ENCODE measurements around the gene DDX31.

DDX31 gene

DNA sequence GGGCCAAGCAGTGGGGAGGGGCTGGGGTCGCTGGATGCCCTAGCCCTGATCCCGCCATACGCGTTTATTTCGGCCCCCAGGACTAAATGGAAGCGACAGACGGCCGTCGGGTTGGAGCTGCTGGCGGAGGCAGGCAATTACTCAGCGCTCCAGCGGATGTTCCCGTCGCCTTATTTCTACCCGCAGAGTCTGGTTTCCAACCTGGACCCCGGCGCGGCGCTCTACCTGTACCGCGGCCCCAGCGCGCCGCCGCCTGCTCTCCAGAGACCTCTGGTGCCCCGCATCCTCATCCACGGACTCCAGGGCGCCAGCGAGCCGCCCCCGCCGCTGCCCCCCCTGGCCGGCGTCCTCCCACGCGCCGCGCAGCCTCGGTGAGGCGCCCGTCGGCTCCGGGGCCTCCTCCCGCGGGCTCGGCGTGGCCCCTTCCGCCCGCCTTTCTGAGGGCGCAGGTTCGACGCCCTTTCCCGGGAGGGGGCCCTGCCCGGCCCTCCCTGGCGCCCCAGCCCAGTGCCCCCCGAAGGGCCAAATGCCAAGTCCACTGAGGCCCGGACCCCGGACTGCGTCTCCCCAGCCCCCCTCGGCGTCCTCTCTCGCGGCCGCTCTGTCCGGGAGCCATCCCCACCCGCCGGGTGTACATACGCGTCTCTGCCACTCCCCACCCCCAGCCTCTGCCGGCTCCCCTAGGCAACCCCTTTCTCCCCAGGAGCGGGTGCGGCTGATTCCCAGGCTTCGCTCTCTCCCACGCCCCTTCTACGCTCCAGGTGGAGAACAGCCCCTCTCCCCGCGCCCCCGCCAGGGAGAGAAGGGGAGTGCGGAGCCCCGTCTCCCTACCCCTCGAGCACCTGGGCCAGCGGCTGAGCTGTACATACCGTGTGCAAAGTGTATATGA lies 80.4 kb downstream of the DDX31 start:
- Histone ChIP-seq H3K4me1 (ENCODE audit: control insufficient read depth, insufficient read depth, low read length) (no peaks in the 10 kb centered on the region), H3K27me3 (ENCODE audit: control insufficient read depth, insufficient read depth, low read length) (peaks cover 48% of the 10 kb centered on the region), H3K27ac (ENCODE audit: low read depth, low read length) (no peak overlapping the region), H3K9ac (ENCODE audit: low read length) (no peak overlapping the region), H3K36me3 (ENCODE audit: control insufficient read depth, insufficient read depth, low read length) (no peaks in the 10 kb centered on the region), H3K4me3 (ENCODE audit: low read length) (no peak overlapping the region)

DNA sequence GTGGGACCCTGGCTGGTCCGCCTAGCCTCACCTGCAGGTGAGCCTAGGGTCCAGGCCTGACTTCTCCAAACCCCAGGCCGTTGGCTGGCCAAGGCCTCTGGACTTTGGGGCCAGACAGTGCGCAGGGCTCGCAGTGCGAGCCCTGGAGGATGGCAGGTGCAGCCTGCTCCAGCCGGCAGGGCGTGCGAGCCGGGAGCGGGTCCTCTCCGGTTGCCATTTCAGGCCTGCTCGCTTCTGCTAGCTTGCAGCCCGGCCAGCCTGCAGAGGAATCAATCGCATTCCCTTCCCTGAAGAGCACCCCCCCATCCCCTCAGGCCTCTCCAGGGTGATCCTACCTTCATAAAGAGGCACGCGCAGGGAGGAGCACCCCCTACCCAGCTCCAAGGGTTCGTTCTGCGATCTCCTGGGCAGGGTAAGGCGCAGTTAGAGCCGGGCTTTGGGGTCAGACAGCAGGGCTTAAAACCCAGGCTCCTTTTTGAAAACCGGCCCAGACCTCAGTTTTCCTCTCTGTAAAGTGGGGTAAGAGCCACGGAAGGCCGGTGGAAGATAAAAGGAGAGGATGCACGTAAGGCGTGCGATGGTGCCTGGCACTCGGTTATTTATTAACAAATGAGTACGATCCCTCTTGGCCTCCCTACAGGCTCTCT lies 81.2 kb downstream of the DDX31 start:
- H3K9ac ChIP-seq (ENCODE audit: low read length): no peak overlapping the region
- H3K36me3 ChIP-seq (ENCODE audit: control insufficient read depth, insufficient read depth, low read length): no peaks in the 10 kb centered on the region
- H3K4me3 ChIP-seq (ENCODE audit: low read length): no peak overlapping the region
- peaks cover 54% of the 10 kb centered on the region for H3K27me3 ChIP-seq (ENCODE audit: control insufficient read depth, insufficient read depth, low read length)
- H3K27ac ChIP-seq (ENCODE audit: low read depth, low read length): no peak overlapping the region
- no peaks in the 10 kb centered on the region for H3K4me1 ChIP-seq (ENCODE audit: control insufficient read depth, insufficient read depth, low read length)

DNA sequence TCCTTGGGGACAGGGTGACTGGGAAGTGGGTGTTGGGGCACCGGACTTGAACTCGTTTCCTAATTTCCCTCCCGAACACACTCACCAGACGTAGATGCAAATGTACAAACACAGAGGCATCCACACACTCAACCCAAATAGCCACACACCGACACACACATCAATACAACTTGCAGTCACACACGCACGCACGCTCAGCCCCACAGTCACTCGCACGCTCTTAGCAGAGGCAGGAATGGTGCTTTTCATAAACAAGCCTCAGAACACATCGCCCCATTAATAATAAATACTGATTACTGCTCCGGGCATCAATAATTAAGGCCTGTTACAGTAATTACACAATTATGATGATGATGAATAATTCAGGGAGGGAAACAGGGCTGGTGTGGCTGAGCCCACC lies 81.7 kb downstream of the DDX31 start:
- Histone ChIP-seq H3K9ac (ENCODE audit: low read length) (no peak overlapping the region), H3K36me3 (ENCODE audit: control insufficient read depth, insufficient read depth, low read length) (no peaks in the 10 kb centered on the region), H3K4me1 (ENCODE audit: control insufficient read depth, insufficient read depth, low read length) (no peaks in the 10 kb centered on the region), H3K27me3 (ENCODE audit: control insufficient read depth, insufficient read depth, low read length) (peaks cover 58% of the 10 kb centered on the region), H3K4me3 (ENCODE audit: low read length) (no peak overlapping the region), H3K27ac (ENCODE audit: low read depth, low read length) (no peak overlapping the region)

DNA sequence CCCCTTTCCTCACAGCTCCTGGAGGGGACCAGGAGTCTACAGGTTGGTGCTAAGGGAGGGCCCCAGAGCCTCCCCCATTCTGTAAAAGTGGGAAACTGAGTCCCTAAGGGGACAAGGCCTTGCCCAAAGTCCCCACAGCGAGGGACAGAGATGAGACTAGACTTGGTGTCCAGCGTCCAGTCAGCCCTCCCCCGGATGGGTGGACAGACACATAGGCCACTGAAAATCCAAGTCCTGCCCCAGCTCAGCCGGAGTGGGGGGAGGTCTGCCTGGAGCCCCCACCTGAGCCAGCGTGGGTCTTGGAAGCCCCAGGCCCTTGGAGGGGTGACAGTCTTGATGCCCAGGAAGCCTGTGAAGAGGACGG lies 82.2 kb downstream of the DDX31 start:
- H3K36me3 ChIP-seq (ENCODE audit: control insufficient read depth, insufficient read depth, low read length): no peaks in the 10 kb centered on the region
- no peak overlapping the region for H3K27ac ChIP-seq (ENCODE audit: low read depth, low read length)
- no peaks in the 10 kb centered on the region for H3K4me1 ChIP-seq (ENCODE audit: control insufficient read depth, insufficient read depth, low read length)
- H3K27me3 ChIP-seq (ENCODE audit: control insufficient read depth, insufficient read depth, low read length): peaks cover 63% of the 10 kb centered on the region
- no peak overlapping the region for H3K4me3 ChIP-seq (ENCODE audit: low read length)
- no peak overlapping the region for H3K9ac ChIP-seq (ENCODE audit: low read length)

DNA sequence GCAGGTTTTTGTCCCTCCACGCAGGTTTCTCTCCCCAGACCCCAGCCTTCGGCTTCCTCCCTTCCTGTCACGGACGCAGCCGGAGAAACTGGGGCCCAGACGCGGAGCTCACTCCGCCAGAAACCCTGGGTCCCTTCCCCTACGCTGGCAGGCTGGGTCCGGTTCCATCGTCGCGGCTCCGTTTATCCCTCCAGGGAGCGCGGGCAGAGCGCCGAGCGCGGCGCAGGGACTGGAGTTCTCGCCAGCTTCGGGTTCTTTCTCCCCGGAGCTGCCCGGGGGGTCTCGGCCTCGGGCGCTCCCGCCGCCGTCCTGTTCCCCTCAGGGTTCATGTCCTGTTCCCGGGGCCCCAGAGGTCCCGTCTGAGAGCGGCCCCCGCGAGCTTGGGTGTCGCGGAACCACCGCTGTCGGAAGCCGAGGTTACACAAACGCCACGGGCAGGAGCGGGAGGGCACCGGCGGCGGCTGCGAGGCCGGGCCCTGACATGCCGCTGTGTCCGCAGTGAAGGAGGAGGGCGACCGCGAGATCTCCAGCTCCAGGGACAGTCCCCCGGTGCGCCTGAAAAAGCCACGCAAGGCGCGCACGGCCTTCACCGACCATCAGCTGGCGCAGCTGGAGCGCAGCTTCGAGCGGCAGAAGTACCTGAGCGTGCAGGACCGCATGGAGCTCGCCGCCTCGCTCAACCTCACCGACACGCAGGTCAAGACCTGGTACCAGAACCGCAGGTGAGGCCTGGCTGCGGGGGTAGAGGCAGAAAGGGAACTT lies 82.8 kb downstream of the DDX31 start:
- Histone ChIP-seq H3K4me1 (ENCODE audit: control insufficient read depth, insufficient read depth, low read length) (no peaks in the 10 kb centered on the region), H3K27me3 (ENCODE audit: control insufficient read depth, insufficient read depth, low read length) (peaks cover 61% of the 10 kb centered on the region), H3K4me3 (ENCODE audit: low read length) (no peak overlapping the region), H3K27ac (ENCODE audit: low read depth, low read length) (no peak overlapping the region), H3K9ac (ENCODE audit: low read length) (no peak overlapping the region), H3K36me3 (ENCODE audit: control insufficient read depth, insufficient read depth, low read length) (no peaks in the 10 kb centered on the region)

DNA sequence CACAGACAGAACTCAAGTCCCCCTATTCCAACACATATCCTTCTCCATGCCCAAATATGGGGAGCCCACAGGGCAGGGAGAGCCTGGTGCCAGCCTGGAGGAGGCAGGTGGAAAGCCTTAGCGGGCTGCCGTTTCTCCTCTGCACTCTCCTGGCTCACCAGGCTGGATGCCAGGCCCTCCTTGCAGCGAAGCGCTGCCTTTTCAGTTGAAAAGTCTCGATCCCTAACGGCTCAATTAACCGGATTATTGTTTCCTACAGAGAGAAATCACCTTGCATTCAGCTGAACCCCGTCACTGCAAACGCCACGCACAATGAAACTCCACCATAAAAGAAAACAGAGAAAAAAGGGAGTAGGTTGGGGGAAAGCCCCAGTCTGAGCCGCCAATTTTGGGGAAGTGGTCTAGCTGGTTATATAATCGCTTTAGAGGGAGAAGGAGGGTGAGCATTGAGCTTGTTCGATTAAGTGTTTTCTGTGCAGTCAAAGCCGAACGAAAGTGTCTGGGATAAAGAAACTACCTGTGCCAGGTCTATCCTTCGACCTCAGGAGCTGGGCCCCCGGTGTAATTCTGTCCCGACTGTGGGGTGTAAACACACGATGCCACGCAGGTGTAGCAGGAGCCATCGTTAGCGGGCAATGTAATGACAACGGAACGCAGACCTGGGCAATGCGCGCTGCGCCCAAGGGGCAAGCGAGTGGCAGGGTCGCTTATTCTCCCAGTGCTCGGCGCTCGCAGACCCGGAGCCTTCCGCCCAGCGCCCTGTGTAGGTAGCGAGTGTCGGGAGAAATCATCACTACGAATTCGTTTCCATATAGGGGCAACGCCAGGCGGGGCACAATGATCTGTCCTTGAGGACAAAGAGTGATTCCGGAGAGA lies 83.6 kb downstream of the DDX31 start:
- H3K27ac ChIP-seq (ENCODE audit: low read depth, low read length): no peak overlapping the region
- no peak overlapping the region for H3K9ac ChIP-seq (ENCODE audit: low read length)
- H3K27me3 ChIP-seq (ENCODE audit: control insufficient read depth, insufficient read depth, low read length): peaks cover 65% of the 10 kb centered on the region
- no peaks in the 10 kb centered on the region for H3K36me3 ChIP-seq (ENCODE audit: control insufficient read depth, insufficient read depth, low read length)
- peaks cover 2% of the 10 kb centered on the region for H3K4me1 ChIP-seq (ENCODE audit: control insufficient read depth, insufficient read depth, low read length)
- no peak overlapping the region for H3K4me3 ChIP-seq (ENCODE audit: low read length)

DNA sequence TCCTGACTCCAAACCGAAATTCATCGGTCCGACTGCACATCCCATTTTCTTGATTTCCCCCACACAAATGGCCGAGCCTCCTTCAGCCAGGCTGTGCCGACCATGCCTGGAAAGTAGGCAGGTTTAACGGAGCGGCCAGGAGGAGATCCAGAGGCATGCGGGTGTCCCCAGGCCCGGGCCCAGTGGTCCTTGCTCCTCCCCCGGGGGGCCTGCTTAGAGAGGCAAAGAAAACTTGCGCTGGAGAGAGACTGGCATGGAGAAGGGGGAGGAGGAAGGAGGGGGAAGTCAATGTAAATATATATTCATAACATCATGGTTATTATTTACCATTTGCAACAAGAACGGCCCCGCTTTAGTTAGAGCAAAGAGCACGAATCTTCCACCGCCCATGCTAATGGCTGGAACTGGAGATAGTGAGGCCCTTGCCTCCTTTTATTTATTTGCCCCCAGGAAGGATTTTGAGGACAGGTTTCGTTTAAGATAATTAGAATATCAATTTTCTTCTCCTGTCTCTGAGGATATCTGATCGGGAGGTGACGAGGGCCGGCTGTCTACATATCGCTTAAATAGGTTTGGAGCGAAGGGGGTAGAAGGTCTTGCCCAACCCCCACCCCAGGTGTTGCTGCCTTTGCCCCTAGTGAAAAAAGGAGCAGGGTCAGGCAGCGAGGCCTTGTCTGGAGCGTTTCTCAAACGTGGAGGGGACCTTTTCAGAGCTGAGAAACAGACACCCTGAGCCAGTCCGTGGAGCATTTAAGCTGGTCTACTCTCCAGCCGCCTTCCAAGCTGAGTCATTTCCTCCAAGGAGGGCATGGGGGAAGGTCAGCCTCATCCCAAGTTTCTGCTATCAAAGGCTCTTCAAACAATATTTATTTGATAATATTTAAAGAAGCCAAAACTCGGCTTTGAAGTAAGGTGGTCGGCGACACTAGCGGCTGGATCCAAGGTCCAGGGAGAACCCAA lies 84.9 kb downstream of the DDX31 start:
- H3K4me3 ChIP-seq (ENCODE audit: low read length): no peak overlapping the region
- H3K4me1 ChIP-seq (ENCODE audit: control insufficient read depth, insufficient read depth, low read length): peaks cover 2% of the 10 kb centered on the region
- no peak overlapping the region for H3K27ac ChIP-seq (ENCODE audit: low read depth, low read length)
- no peaks in the 10 kb centered on the region for H3K36me3 ChIP-seq (ENCODE audit: control insufficient read depth, insufficient read depth, low read length)
- no peak overlapping the region for H3K9ac ChIP-seq (ENCODE audit: low read length)
- peaks cover 72% of the 10 kb centered on the region for H3K27me3 ChIP-seq (ENCODE audit: control insufficient read depth, insufficient read depth, low read length)

DNA sequence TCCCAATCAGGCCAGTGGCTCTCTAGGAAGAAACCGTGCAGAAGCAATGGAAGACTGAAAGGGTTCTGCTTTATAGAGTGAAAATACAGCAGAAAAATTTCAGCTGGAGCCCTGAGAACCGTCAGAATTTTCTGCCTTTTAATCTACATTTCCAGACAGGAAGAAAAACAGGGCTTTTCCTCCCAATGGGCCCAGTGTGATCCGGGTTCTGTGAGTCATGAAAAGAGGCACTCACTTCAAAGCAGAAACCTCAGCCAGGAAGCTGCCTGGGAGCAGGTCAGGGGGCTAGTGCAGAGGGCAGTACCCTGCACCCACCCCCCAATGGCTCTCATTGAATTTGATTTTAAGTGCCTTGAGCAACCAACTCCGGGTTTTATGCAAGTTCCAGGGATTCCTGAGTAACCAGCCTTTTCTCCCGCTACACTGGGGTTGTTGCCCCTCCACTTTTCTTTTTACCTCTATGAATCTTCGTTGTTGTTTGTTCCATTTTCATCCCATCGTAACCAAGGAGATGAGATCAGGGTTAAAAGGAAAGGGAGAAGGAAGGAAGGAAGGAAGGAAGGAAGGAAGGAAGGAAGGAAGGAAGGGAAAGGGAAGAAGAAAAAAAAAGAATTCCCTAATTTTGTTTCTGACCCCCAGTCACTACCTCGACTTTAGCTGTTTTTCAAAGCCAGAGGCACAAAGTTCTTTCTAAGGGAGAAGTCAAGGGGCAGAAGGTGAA lies 86.0 kb downstream of the DDX31 start:
- no peak overlapping the region for H3K4me3 ChIP-seq (ENCODE audit: low read length)
- no peak overlapping the region for H3K27ac ChIP-seq (ENCODE audit: low read depth, low read length)
- H3K36me3 ChIP-seq (ENCODE audit: control insufficient read depth, insufficient read depth, low read length): no peaks in the 10 kb centered on the region
- peaks cover 77% of the 10 kb centered on the region for H3K27me3 ChIP-seq (ENCODE audit: control insufficient read depth, insufficient read depth, low read length)
- no peak overlapping the region for H3K9ac ChIP-seq (ENCODE audit: low read length)
- H3K4me1 ChIP-seq (ENCODE audit: control insufficient read depth, insufficient read depth, low read length): peaks cover 2% of the 10 kb centered on the region

DNA sequence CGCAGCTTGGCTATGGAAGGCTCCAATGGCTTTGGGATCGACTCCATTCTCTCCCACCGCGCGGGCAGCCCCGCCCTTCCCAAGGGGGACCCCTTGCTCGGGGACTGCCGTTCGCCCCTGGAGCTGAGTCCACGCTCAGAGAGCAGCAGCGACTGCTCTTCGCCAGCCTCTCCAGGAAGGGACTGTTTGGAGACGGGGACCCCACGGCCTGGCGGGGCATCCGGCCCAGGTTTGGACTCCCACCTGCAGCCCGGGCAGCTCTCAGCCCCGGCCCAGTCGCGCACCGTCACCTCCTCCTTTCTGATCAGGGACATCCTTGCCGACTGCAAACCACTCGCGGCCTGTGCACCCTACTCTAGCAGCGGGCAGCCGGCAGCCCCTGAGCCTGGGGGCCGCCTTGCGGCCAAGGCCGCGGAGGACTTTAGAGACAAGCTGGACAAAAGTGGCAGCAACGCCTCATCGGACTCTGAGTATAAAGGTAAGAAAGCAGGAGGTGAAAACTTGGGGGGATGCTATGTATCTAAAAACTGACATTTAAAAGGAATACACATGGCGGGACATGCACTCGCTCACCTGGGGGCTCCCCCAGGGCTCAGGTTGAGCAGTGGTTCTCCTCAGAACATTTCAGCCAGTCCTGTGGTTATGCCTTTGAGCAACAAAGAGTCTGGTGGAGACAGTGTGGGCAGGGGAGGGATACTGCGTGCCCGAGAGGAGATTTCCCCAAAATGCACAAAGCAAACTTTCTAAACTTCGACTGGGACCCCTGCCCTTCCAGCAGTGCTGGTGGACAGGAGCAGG lies 86.8 kb downstream of the DDX31 start:
- no peaks in the 10 kb centered on the region for H3K36me3 ChIP-seq (ENCODE audit: control insufficient read depth, insufficient read depth, low read length)
- H3K27me3 ChIP-seq (ENCODE audit: control insufficient read depth, insufficient read depth, low read length): peaks cover 70% of the 10 kb centered on the region
- no peak overlapping the region for H3K27ac ChIP-seq (ENCODE audit: low read depth, low read length)
- H3K4me3 ChIP-seq (ENCODE audit: low read length): no peak overlapping the region
- H3K9ac ChIP-seq (ENCODE audit: low read length): no peak overlapping the region
- H3K4me1 ChIP-seq (ENCODE audit: control insufficient read depth, insufficient read depth, low read length): peaks cover 2% of the 10 kb centered on the region

DNA sequence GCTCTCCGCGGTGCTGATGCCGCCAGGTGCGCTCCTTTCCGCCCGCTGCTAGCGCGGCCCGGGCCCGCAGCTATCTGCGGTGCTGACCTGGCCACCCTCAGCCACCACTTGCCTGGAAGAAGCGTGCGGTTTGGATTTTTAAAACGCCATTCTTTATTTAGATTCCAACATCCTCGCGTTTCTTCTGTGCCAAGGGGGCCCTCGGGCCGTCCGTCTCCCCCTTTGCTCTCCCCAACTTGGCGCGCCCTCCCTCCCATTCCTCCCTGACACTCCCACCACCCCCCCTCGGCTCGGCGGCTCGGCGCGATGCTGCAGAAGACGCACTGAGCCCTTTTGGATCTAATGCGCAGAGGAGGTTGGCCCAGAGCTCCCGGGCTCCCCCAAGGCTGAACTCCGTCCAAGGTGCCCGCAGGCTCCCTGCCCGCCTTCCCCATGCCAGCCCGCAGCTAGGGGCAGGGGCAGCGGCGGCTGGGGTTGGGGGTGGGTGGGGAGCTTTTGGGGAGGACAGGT lies 87.5 kb downstream of the DDX31 start, which contains the start of gene BARHL1:
Gene BARHL1, plus strand, starts transcription at position 331 of the 510 bp plus-strand sequence. CDS start 192 bp downstream, outside the sequence.
- Histone ChIP-seq H3K4me1 (ENCODE audit: control insufficient read depth, insufficient read depth, low read length) (peaks cover 2% of the 10 kb centered on the region), H3K36me3 (ENCODE audit: control insufficient read depth, insufficient read depth, low read length) (no peaks in the 10 kb centered on the region), H3K27me3 (ENCODE audit: control insufficient read depth, insufficient read depth, low read length) (peaks cover 64% of the 10 kb centered on the region), H3K27ac (ENCODE audit: low read depth, low read length) (no peak within 1 kb of the TSS), H3K4me3 (ENCODE audit: low read length) (peak within 1 kb of the TSS; percentile 41), H3K9ac (ENCODE audit: low read length) (no peak within 1 kb of the TSS)

Data from rectal smooth muscle tissue (tissue), 1 donor.